Stimulated activated memory B cell treated with anti-CD40 and anti-IgM and Interleukin-4, amounts not matched to agents 10 μg/mL and 1 μg/mL and 100 μg/mL, for 72 hours (primary cell): ENCODE measurements around the gene INPP5A.
"Not testable (repeated sequence)": the region's sequence is repeated elsewhere in the genome, so short reads cannot be mapped to it uniquely, and the experiment has no call there.

Experiments
- ATAC-seq: fragments of 150-1000 bp; cut with Tn5 transposase; 2 replicates; pipeline ENCODE4 v1.10.0; 2021
- H3K27ac Mint-ChIP-seq: one replicate; pipeline ENCODE4 v1.8.0; 2022; ENCODE audit warnings: mild to moderate bottlenecking, mixed read lengths
- H3K27me3 Mint-ChIP-seq: one replicate; pipeline ENCODE4 v1.8.0; 2022; ENCODE audit warnings: mixed read lengths
- H3K36me3 Mint-ChIP-seq: one replicate; pipeline ENCODE4 v1.8.0; 2022; ENCODE audit warnings: mixed read lengths
- H3K4me1 Mint-ChIP-seq: one replicate; pipeline ENCODE4 v1.8.0; 2022; ENCODE audit warnings: mixed read lengths
- H3K4me3 Mint-ChIP-seq: one replicate; pipeline ENCODE4 v1.8.0; 2022; ENCODE audit warnings: mild to moderate bottlenecking, moderate library complexity, mixed read lengths
- H3K9me3 Mint-ChIP-seq: one replicate; pipeline ENCODE4 v1.8.0; 2022; ENCODE audit warnings: mixed read lengths

The INPP5A gene

GRCh38 chr10:132545659-132546367, 8.2 kb downstream of the INPP5A start:
- H3K36me3 Mint-ChIP-seq = peaks cover 5% of the 10 kb centered on the region
- ATAC-seq = no peak
- peak overlapping the region; percentile 90 for H3K27ac Mint-ChIP-seq
- H3K27me3 Mint-ChIP-seq = no peaks in the 10 kb centered on the region
- H3K4me3 Mint-ChIP-seq = peak overlapping the region; percentile 26
- H3K4me1 Mint-ChIP-seq = peaks cover 97% of the 10 kb centered on the region
- no peaks in the 10 kb centered on the region for H3K9me3 Mint-ChIP-seq

GRCh38 chr10:132546567-132547420, 9.2 kb downstream of the INPP5A start:
- no peaks in the 10 kb centered on the region for H3K9me3 Mint-ChIP-seq
- H3K36me3 Mint-ChIP-seq = no peaks in the 10 kb centered on the region
- peak overlapping the region; percentile 64 for H3K4me3 Mint-ChIP-seq
- peak overlapping the region; percentile 90 for H3K27ac Mint-ChIP-seq
- peak; percentile 60 for ATAC-seq
- H3K27me3 Mint-ChIP-seq = no peaks in the 10 kb centered on the region
- peaks cover 97% of the 10 kb centered on the region for H3K4me1 Mint-ChIP-seq

GRCh38 chr10:132547421-132547861, 9.9 kb downstream of the INPP5A start:
- Mint-ChIP-seq H3K27me3 (no peaks in the 10 kb centered on the region), H3K4me3 (peak overlapping the region; percentile 52), H3K9me3 (no peaks in the 10 kb centered on the region), H3K36me3 (no peaks in the 10 kb centered on the region), H3K4me1 (peaks cover 93% of the 10 kb centered on the region), H3K27ac (peak overlapping the region; percentile 90)
- ATAC-seq = peak; percentile 54

DNA sequence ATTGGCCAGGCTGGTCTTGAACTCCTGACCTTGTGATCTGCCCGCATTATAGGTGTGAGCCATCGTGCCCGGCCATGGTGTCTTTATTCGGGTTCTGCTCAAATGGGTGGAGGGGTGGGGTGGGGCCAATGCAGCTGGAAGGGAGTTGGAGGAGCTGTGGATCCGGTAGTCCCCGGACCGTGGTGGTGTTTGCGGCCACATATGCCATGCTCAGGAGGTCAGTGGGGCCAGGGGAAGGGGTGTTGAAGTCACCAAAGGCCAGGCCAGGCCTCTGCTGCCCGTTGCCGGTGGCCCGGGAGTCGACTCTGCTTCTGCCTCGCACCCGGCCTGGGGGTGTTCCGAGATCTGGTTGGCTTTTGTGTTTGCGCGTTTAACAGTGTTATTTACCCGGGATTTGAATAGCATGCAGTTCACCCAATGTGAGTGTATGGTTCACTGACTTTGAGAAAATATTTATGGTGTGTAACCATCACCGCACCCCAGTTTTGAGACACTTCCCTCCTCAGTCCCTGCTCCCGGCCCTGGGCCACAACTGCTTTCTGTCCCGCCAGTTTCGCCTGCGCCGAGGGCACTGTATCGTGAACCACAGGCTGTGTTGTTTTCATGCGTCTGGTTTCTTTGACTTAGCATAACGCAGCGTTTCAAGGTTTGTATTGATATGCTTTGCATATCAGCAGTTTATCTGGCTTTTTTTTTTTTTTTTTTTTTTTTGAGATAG, 10.7 kb downstream of the INPP5A start:
- Mint-ChIP-seq H3K4me3 (peak overlapping the region; percentile 43), H3K36me3 (no peaks in the 10 kb centered on the region), H3K4me1 (peaks cover 85% of the 10 kb centered on the region), H3K9me3 (no peaks in the 10 kb centered on the region), H3K27me3 (no peaks in the 10 kb centered on the region), H3K27ac (peak overlapping the region; percentile 90)
- peak; percentile 69 for ATAC-seq

- Mint-ChIP-seq H3K27me3 (no peaks in the 10 kb centered on the region), H3K4me1 (peaks cover 79% of the 10 kb centered on the region), H3K27ac (peak overlapping the region; percentile 90), H3K36me3 (no peaks in the 10 kb centered on the region), H3K9me3 (no peaks in the 10 kb centered on the region), H3K4me3 (no peak overlapping the region)
- ATAC-seq = no peak
These were observed 11.3 kb downstream of the INPP5A start for GRCh38 chr10:132548869-132549268.

GRCh38 chr10:132549371-132549770, 11.8 kb downstream of the INPP5A start:
- ATAC-seq = no peak
- Mint-ChIP-seq H3K4me1 (peaks cover 74% of the 10 kb centered on the region), H3K4me3 (no peak overlapping the region), H3K9me3 (no peaks in the 10 kb centered on the region), H3K27ac (peak overlapping the region; percentile 90), H3K27me3 (no peaks in the 10 kb centered on the region), H3K36me3 (no peaks in the 10 kb centered on the region)

- H3K4me1 Mint-ChIP-seq = peaks cover 64% of the 10 kb centered on the region
- no peaks in the 10 kb centered on the region for H3K27me3 Mint-ChIP-seq
- peak overlapping the region; percentile 75 for H3K4me3 Mint-ChIP-seq
- no peak overlapping the region for H3K27ac Mint-ChIP-seq
- no peaks in the 10 kb centered on the region for H3K36me3 Mint-ChIP-seq
- no peak for ATAC-seq
- H3K9me3 Mint-ChIP-seq = no peaks in the 10 kb centered on the region
These were observed 12.9 kb downstream of the INPP5A start for GRCh38 chr10:132550366-132551092.

DNA sequence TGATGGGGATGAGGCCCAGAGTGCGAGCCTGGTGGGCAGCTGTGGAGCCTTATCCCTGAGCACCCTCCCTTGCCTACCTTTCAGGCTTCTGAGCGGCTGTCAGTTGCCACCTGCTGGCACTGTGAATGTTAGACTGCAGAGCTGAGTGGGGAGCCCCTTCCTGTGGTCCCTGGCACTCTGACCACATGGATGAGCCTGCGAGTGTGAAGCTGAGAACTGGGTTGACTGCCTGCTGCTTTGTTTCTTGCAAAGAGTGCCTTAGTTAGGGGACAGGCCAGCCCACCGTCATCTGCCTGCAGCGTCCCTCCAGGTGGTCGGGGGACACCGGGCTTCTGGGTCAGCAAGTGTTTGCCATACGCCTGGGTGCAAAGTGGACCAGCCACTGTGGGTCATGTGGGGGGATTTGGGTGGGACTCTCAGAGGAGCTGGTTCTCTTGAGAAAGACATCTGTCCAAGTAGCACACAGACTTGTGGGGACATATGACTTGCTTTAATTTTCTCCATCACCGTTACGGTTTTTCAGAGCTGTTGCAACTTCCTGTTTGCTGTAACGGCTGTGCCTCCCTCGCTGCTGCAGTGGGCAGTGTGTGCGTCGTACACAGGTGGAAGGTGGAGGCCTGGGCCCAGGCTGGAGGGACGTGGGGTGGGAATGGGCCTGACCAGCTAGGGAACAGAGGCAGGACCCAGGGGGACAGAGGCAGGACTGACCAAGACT, 13.7 kb downstream of the INPP5A start:
- Mint-ChIP-seq H3K4me1 (peaks cover 57% of the 10 kb centered on the region), H3K9me3 (no peaks in the 10 kb centered on the region), H3K36me3 (no peaks in the 10 kb centered on the region), H3K27ac (no peak overlapping the region), H3K27me3 (no peaks in the 10 kb centered on the region), H3K4me3 (peak overlapping the region; percentile 75)
- peak; percentile 60 for ATAC-seq

- H3K36me3 Mint-ChIP-seq = no peaks in the 10 kb centered on the region
- H3K4me3 Mint-ChIP-seq = peak overlapping the region; percentile 75
- H3K4me1 Mint-ChIP-seq = peaks cover 51% of the 10 kb centered on the region
- no peaks in the 10 kb centered on the region for H3K27me3 Mint-ChIP-seq
- peak; percentile 1 for ATAC-seq
- no peaks in the 10 kb centered on the region for H3K9me3 Mint-ChIP-seq
- H3K27ac Mint-ChIP-seq = no peak overlapping the region
These were observed 14.2 kb downstream of the INPP5A start for GRCh38 chr10:132551808-132552130.

GRCh38 chr10:132552635-132553034, 15.0 kb downstream of the INPP5A start:
- ATAC-seq, H3K4me3 Mint-ChIP-seq, H3K36me3 Mint-ChIP-seq, H3K27me3 Mint-ChIP-seq, H3K9me3 Mint-ChIP-seq, H3K27ac Mint-ChIP-seq: not testable (repeated sequence)
- H3K4me1 Mint-ChIP-seq = peaks cover 43% of the 10 kb centered on the region

DNA sequence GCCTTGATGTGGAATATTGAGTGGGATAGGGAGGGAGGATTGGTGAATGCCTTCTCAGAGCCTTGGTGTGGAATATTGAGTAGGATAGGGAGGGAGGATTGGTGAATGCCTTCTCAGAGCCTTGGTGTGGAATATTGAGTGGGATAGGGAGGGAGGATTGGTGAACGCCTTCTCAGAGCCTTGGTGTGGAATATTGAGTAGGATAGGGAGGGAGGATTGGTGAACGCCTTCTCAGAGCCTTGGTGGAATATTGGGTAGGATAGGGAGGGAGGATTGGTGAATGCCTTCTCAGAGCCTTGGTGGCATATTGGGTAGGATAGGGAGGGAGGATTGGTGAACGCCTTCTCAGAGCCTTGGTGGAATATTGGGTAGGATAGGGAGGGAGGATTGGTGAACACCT, 16.0 kb downstream of the INPP5A start:
- peaks cover 33% of the 10 kb centered on the region for H3K4me1 Mint-ChIP-seq
- not testable (repeated sequence) for H3K36me3 Mint-ChIP-seq, H3K27ac Mint-ChIP-seq, ATAC-seq, H3K27me3 Mint-ChIP-seq, H3K9me3 Mint-ChIP-seq, H3K4me3 Mint-ChIP-seq

DNA sequence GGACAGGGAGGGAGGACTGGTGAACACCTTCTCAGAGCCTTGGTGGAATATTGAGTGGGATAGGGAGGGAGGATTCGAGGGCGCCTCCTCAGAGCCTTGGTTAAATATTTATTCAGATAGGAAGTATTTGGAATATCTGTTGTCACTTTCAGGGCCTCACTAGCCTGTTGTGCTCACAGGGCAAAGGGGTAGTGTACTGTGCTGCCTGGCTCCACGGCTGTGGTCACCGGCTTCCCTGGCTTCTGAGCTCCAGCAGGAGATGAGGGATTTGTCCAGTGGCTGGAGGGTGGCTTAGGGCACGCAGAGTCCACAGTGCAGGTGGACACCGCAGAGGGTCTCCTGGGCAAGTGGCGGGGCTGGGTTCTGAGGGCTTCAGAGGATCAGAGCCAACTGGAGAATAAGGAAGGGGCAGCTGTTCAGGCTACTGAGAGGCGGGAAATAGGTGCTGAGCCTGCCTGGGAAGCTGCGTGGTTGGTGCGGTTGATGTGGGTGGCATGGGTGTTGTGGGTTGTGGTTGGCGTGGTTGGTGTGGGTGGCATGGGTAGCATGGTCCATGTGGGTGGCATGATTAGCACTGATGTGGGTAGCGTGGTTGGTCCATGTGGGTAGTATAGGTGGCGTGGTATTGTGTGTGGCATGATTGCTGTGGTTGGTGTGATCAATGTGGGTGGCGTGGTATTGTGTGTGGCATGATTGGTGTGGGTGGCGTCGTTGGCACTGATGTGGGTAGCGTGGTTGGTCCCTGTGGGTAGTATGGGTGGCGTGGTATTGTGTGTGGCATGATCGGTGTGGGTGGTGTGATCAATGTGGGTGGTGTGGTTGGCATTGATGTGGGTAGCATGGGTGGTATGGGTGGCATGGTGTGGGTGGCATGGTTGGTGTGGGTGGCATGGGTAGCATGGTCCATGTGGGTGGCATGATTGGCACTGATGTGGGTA, 16.7 kb downstream of the INPP5A start:
- peaks cover 31% of the 10 kb centered on the region for H3K4me1 Mint-ChIP-seq
- no peaks in the 10 kb centered on the region for H3K27me3 Mint-ChIP-seq
- H3K27ac Mint-ChIP-seq = no peak overlapping the region
- H3K4me3 Mint-ChIP-seq = no peak overlapping the region
- no peaks in the 10 kb centered on the region for H3K9me3 Mint-ChIP-seq
- peaks cover 2% of the 10 kb centered on the region for H3K36me3 Mint-ChIP-seq
- no peak for ATAC-seq

- Mint-ChIP-seq H3K27ac (no peak overlapping the region), H3K4me3 (no peak overlapping the region)
These were observed 17.5 kb downstream of the INPP5A start for GRCh38 chr10:132554991-132555647.

More at GRCh38 chr10:132554991-132555647, 17.5 kb downstream of the INPP5A start:
- Mint-ChIP-seq H3K36me3 (peaks cover 9% of the 10 kb centered on the region), H3K27me3 (no peaks in the 10 kb centered on the region), H3K4me1 (peaks cover 33% of the 10 kb centered on the region), H3K9me3 (no peaks in the 10 kb centered on the region)
- peak; percentile 80 for ATAC-seq
